Tibial nerve (tissue), 4 donors: ENCODE results near the gene GABBR2.

Source experiments
- EP300 ChIP-seq, 2 donors: sonication (generic); formaldehyde crosslinking; IDR thresholded peaks; one replicate each; pipeline ENCODE4 v1.6.1; 2017; ENCODE audit warnings: antibody characterized with exemption in 2 of 2, mild to moderate bottlenecking in 1 of 2
- TF ChIP-seq, protein P1 (sequence below), 5 experiments: fragments of 200-600 bp in 3 of 5; fragments of 450-650 bp in 2 of 5; sonication (generic) in 3 of 5; IDR thresholded peaks; one replicate each; pipeline ENCODE4 v1.5.1; 2016 to 2019; ENCODE audit warnings: antibody characterized with exemption in 5 of 5, mild to moderate bottlenecking in 3 of 5, moderate library complexity in 2 of 5

DNA sequence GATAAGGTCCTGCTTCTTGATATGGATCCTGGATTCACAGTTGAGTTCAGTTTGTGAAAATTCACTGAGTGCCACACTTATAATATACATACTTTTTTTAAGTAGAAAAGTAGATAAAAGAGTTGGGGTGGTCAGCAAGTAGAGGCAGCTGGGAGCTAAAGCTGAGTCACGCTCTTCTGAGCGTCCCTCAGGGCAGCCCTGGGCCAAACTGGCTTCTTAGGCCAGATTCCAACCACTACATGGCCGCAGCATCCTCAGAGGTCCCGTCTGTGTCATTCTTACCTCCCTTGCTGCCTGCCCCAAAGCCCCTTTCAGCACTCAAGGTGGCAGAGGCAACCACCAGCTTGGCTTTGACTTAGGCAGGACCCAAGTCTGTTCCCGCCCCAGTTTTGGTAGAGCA is 329.9 kb downstream of the GABBR2 start:
- TF ChIP-seq, protein P1, sequence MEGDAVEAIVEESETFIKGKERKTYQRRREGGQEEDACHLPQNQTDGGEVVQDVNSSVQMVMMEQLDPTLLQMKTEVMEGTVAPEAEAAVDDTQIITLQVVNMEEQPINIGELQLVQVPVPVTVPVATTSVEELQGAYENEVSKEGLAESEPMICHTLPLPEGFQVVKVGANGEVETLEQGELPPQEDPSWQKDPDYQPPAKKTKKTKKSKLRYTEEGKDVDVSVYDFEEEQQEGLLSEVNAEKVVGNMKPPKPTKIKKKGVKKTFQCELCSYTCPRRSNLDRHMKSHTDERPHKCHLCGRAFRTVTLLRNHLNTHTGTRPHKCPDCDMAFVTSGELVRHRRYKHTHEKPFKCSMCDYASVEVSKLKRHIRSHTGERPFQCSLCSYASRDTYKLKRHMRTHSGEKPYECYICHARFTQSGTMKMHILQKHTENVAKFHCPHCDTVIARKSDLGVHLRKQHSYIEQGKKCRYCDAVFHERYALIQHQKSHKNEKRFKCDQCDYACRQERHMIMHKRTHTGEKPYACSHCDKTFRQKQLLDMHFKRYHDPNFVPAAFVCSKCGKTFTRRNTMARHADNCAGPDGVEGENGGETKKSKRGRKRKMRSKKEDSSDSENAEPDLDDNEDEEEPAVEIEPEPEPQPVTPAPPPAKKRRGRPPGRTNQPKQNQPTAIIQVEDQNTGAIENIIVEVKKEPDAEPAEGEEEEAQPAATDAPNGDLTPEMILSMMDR (IDR thresholded peaks at IDR 0.05) = no peak
- no peak for TF ChIP-seq EP300 (IDR thresholded peaks at IDR 0.05)
